Astrocyte (in vitro differentiated cells and primary cell): ENCODE results near the gene PDZD11. TPM values are rescaled to one million over a fixed set of nuclear protein-coding genes. Genes with fewer than 3 reads are reported as not detected.

ENCODE experiments used
- DNase-seq: peaks from one replicate; pipeline ENCODE4 v3.0.0-alpha.2; 2010; ENCODE audit warnings: low read depth
- FAIRE-seq: peaks from 2 replicates; lab custom pipeline; 2011; peaks lifted over from hg19 to GRCh38; lab: Jason Lieb, UNC
- H2AFZ ChIP-seq: 2 replicates; pipeline ENCODE4 v1.6.0; 2012; ENCODE audit warnings: low read depth, low read length, inconsistent platforms
- H3K27ac ChIP-seq: 2 replicates; pipeline ENCODE4 v1.5.1; 2011; ENCODE audit warnings: low read depth, low read length, inconsistent platforms
- H3K27me3 ChIP-seq: 2 replicates; pipeline ENCODE4 v1.6.0; 2011; ENCODE audit warnings: low read length, inconsistent platforms; ENCODE audit not compliant: insufficient read depth
- H3K36me3 ChIP-seq: 2 replicates; pipeline ENCODE4 v1.5.1; 2011; ENCODE audit warnings: low read length, inconsistent platforms; ENCODE audit not compliant: insufficient read depth
- H3K4me1 ChIP-seq: 2 replicates; pipeline ENCODE4 v1.5.1; 2011; ENCODE audit warnings: low read length, inconsistent platforms; ENCODE audit not compliant: insufficient read depth
- H3K4me2 ChIP-seq: 2 replicates; pipeline ENCODE4 v1.6.0; 2012; ENCODE audit warnings: low read length, inconsistent platforms
- H3K4me3 ChIP-seq: 2 replicates; pipeline ENCODE4 v1.5.1; 2011; ENCODE audit warnings: low read depth, mild to moderate bottlenecking, low read length, inconsistent platforms; ENCODE audit not compliant: insufficient read depth
- H3K79me2 ChIP-seq: 2 replicates; pipeline ENCODE4 v1.6.0; 2012; ENCODE audit warnings: mild to moderate bottlenecking, low read length, inconsistent platforms; ENCODE audit not compliant: insufficient read depth
- H3K9ac ChIP-seq: 2 replicates; pipeline ENCODE4 v1.6.0; 2012; ENCODE audit warnings: mild to moderate bottlenecking, low read length, inconsistent platforms
- H3K9me3 ChIP-seq: 2 replicates; pipeline ENCODE4 v1.5.1; 2012; ENCODE audit warnings: low read depth, mild to moderate bottlenecking, low read length, inconsistent platforms; ENCODE audit not compliant: insufficient read depth
- H4K20me1 ChIP-seq: 2 replicates; pipeline ENCODE4 v1.6.0; 2012; ENCODE audit warnings: low read length, inconsistent platforms; ENCODE audit not compliant: insufficient read depth
- H3K27ac Mint-ChIP-seq: one replicate; pipeline ENCODE4 v1.8.0; 2021; ENCODE audit warnings: mild to moderate bottlenecking, mixed read lengths; ENCODE audit not compliant: unreplicated experiment
- H3K27me3 Mint-ChIP-seq: one replicate; pipeline ENCODE4 v1.8.0; 2021; ENCODE audit warnings: low read depth, mixed read lengths; ENCODE audit not compliant: unreplicated experiment
- H3K36me3 Mint-ChIP-seq: one replicate; pipeline ENCODE4 v1.8.0; 2021; ENCODE audit warnings: low read depth, mixed read lengths; ENCODE audit not compliant: unreplicated experiment
- H3K4me1 Mint-ChIP-seq: one replicate; pipeline ENCODE4 v1.8.0; 2021; ENCODE audit warnings: low read depth, mixed read lengths; ENCODE audit not compliant: unreplicated experiment
- H3K4me3 Mint-ChIP-seq: one replicate; pipeline ENCODE4 v1.8.0; 2021; ENCODE audit warnings: mild to moderate bottlenecking, moderate library complexity, mixed read lengths; ENCODE audit not compliant: unreplicated experiment
- H3K9me3 Mint-ChIP-seq: one replicate; pipeline ENCODE4 v1.8.0; 2021; ENCODE audit warnings: mild to moderate bottlenecking, mixed read lengths; ENCODE audit not compliant: unreplicated experiment
- CTCF ChIP-seq: IDR thresholded peaks from 2 replicates; pipeline ENCODE4 v1.5.1; 2011; ENCODE audit warnings: low read depth, mild to moderate bottlenecking, inconsistent platforms, low read length, moderate library complexity; ENCODE audit not compliant: insufficient read depth
- EZH2 ChIP-seq: IDR thresholded peaks from 2 replicates; pipeline ENCODE4 v1.6.1; 2012; ENCODE audit warnings: mild to moderate bottlenecking, low read length, inconsistent platforms; ENCODE audit not compliant: insufficient read depth
- total RNA-seq: library from RNA; stranded (reverse); gene quantifications from 2 replicates; pipeline ENCODE4 v1.2.1, GENCODE V29; 2021

Gene PDZD11
- total RNA-seq, 1 donor from 2014 or later: 48.9 TPM

- Histone ChIP-seq H2AFZ (no peak overlapping the region), H3K27me3 (no peaks in the 10 kb centered on the region), H3K4me2 (no peak overlapping the region), H3K4me1 (no peaks in the 10 kb centered on the region), H3K27ac (no peak overlapping the region), H4K20me1 (no peaks in the 10 kb centered on the region), H3K9me3 (no peaks in the 10 kb centered on the region), H3K9ac (no peak overlapping the region), H3K79me2 (no peaks in the 10 kb centered on the region), H3K4me3 (no peak overlapping the region), H3K36me3 (no peaks in the 10 kb centered on the region)
- no peaks in the 10 kb centered on the region for H3K27me3 Mint-ChIP-seq
- DNase-seq: no peak
- H3K4me1 Mint-ChIP-seq: peaks cover 19% of the 10 kb centered on the region
- H3K9me3 Mint-ChIP-seq: no peaks in the 10 kb centered on the region
- FAIRE-seq: peak; percentile 5
- H3K4me3 Mint-ChIP-seq: no peak overlapping the region
- no peaks in the 10 kb centered on the region for H3K36me3 Mint-ChIP-seq
- H3K27ac Mint-ChIP-seq: no peak overlapping the region
- no peak for TF ChIP-seq EZH2
- no peak for TF ChIP-seq CTCF
These were observed 34.8 kb downstream of the PDZD11 start for GRCh38 chrX:70254909-70255308.

GRCh38 chrX:70254063-70254400, 35.7 kb downstream of the PDZD11 start:
- Histone ChIP-seq H3K79me2 (no peaks in the 10 kb centered on the region), H3K9me3 (no peaks in the 10 kb centered on the region), H3K4me1 (no peaks in the 10 kb centered on the region), H3K36me3 (no peaks in the 10 kb centered on the region), H3K27ac (no peak overlapping the region), H3K9ac (no peak overlapping the region), H3K4me2 (no peak overlapping the region), H2AFZ (no peak overlapping the region), H3K27me3 (no peaks in the 10 kb centered on the region), H4K20me1 (no peaks in the 10 kb centered on the region), H3K4me3 (no peak overlapping the region)
- Mint-ChIP-seq H3K4me3 (no peak overlapping the region), H3K27me3 (no peaks in the 10 kb centered on the region), H3K36me3 (no peaks in the 10 kb centered on the region), H3K27ac (peak overlapping the region; percentile 85), H3K4me1 (peaks cover 19% of the 10 kb centered on the region), H3K9me3 (no peaks in the 10 kb centered on the region)
- FAIRE-seq: no peak
- TF ChIP-seq CTCF (no peak), EZH2 (no peak)
- no peak for DNase-seq

- no peaks in the 10 kb centered on the region for H3K36me3 ChIP-seq
- no peak overlapping the region for H3K27ac ChIP-seq
- Mint-ChIP-seq H3K4me1 (peaks cover 19% of the 10 kb centered on the region), H3K4me3 (no peak overlapping the region), H3K9me3 (no peaks in the 10 kb centered on the region), H3K27ac (peak overlapping the region; percentile 85), H3K36me3 (no peaks in the 10 kb centered on the region), H3K27me3 (no peaks in the 10 kb centered on the region)
- H3K4me3 ChIP-seq: no peak overlapping the region
- no peak overlapping the region for H3K9ac ChIP-seq
- no peaks in the 10 kb centered on the region for H3K79me2 ChIP-seq
- H4K20me1 ChIP-seq: no peaks in the 10 kb centered on the region
- no peak overlapping the region for H3K4me2 ChIP-seq
- FAIRE-seq (peak; percentile 81), DNase-seq (peak; percentile 34)
- TF ChIP-seq CTCF: no peak
- no peak for TF ChIP-seq EZH2
- no peak overlapping the region for H2AFZ ChIP-seq
- no peaks in the 10 kb centered on the region for H3K27me3 ChIP-seq
- no peaks in the 10 kb centered on the region for H3K9me3 ChIP-seq
- no peaks in the 10 kb centered on the region for H3K4me1 ChIP-seq
These were observed 36.2 kb downstream of the PDZD11 start for GRCh38 chrX:70253377-70254062.
